KMS-11 (cell line): ENCODE measurements around the gene STX1A.

Experiments used
- H2AFZ ChIP-seq: fragments of 200-600 bp; sonication (generic); 2 replicates; pipeline ENCODE4 v1.6.1; 2016; ENCODE audit warnings: antibody characterized with exemption, mixed run types, low read depth
- H3K27ac ChIP-seq: fragments of 200-600 bp; sonication (generic); 2 replicates; pipeline ENCODE4 v1.6.1; 2016; ENCODE audit warnings: mild to moderate bottlenecking, mixed run types
- H3K27me3 ChIP-seq: fragments of 200-600 bp; sonication (generic); 2 replicates; pipeline ENCODE4 v1.6.1; 2017; ENCODE audit warnings: mild to moderate bottlenecking, low read depth, mixed run types, moderate library complexity; ENCODE audit not compliant: insufficient read depth
- H3K36me3 ChIP-seq: fragments of 200-600 bp; sonication (generic); 2 replicates; pipeline ENCODE4 v1.6.1; 2017; ENCODE audit warnings: mild to moderate bottlenecking, mixed run types; ENCODE audit not compliant: insufficient read depth
- H3K4me1 ChIP-seq: fragments of 200-600 bp; sonication (generic); 2 replicates; pipeline ENCODE4 v1.6.1; 2016; ENCODE audit warnings: mild to moderate bottlenecking, low read depth, mixed run types; ENCODE audit not compliant: poor library complexity, severe bottlenecking
- H3K4me2 ChIP-seq: fragments of 200-600 bp; sonication (generic); 2 replicates; pipeline ENCODE4 v1.7.0; 2016; ENCODE audit warnings: mild to moderate bottlenecking, mixed run types
- H3K4me3 ChIP-seq: fragments of 200-600 bp; sonication (generic); IDR thresholded peaks from 2 replicates; pipeline ENCODE4 v1.6.1; 2017; ENCODE audit warnings: low read depth, low read length, mixed read lengths; ENCODE audit not compliant: insufficient read depth
- H3K79me2 ChIP-seq: fragments of 200-600 bp; sonication (generic); 2 replicates; pipeline ENCODE4 v1.6.1; 2016; ENCODE audit warnings: low read depth, mixed run types; ENCODE audit not compliant: insufficient read depth
- H3K9ac ChIP-seq: fragments of 200-600 bp; sonication (generic); 2 replicates; pipeline ENCODE4 v1.6.1; 2016; ENCODE audit warnings: mild to moderate bottlenecking, mixed run types
- H4K20me1 ChIP-seq: fragments of 200-600 bp; sonication (generic); 2 replicates; pipeline ENCODE4 v1.6.1; 2016; ENCODE audit warnings: mild to moderate bottlenecking, mixed run types; ENCODE audit not compliant: insufficient read depth
- TF ChIP-seq, protein P1 (sequence below): fragments of 200-600 bp; sonication (generic); conservative IDR thresholded peaks from 2 replicates; pipeline ENCODE4 v1.6.1; 2017; ENCODE audit warnings: low read depth, mild to moderate bottlenecking, antibody characterized with exemption, low read length, moderate library complexity, mixed read lengths

Gene STX1A

DNA sequence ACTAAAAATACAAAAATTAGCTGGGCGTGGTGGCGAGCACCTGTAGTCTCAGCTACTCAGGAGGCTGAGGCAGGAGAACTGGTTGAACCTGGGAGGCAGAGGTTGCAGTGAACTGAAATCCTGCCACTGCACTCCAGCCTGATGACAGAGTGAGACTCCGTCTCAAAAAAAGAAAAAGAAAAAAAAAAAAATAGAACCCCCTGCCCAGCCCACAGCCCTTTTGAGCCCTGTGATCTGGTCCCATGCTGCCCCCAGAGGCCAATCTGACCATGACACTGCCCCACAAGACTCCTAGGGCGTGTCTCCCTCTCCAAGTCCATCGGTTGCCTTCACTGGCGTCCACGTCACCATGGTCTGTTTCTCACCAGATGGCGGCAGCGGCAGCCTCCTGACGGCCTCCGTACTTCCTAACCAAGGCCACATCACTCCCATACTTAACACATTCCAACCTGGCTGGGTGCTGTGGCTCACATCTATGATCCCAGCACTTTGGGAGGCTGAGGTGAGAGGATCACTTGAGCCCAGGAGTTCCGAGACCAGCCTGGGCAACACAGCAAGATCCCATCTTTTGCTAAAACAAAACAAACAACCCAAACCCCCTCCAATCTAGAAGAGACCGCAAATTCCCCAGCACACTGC, 18.0 kb downstream of the STX1A start:
- Histone ChIP-seq H2AFZ (no peak overlapping the region), H3K4me1 (no peaks in the 10 kb centered on the region), H3K4me3 (no peak overlapping the region), H3K27me3 (no peaks in the 10 kb centered on the region), H3K36me3 (peaks cover 3% of the 10 kb centered on the region; the same call in 1 of the 2 replicates), H4K20me1 (no peaks in the 10 kb centered on the region), H3K79me2 (no peaks in the 10 kb centered on the region), H3K9ac (no peak overlapping the region), H3K4me2 (no peak overlapping the region), H3K27ac (no peak overlapping the region)
- TF ChIP-seq, protein P1, sequence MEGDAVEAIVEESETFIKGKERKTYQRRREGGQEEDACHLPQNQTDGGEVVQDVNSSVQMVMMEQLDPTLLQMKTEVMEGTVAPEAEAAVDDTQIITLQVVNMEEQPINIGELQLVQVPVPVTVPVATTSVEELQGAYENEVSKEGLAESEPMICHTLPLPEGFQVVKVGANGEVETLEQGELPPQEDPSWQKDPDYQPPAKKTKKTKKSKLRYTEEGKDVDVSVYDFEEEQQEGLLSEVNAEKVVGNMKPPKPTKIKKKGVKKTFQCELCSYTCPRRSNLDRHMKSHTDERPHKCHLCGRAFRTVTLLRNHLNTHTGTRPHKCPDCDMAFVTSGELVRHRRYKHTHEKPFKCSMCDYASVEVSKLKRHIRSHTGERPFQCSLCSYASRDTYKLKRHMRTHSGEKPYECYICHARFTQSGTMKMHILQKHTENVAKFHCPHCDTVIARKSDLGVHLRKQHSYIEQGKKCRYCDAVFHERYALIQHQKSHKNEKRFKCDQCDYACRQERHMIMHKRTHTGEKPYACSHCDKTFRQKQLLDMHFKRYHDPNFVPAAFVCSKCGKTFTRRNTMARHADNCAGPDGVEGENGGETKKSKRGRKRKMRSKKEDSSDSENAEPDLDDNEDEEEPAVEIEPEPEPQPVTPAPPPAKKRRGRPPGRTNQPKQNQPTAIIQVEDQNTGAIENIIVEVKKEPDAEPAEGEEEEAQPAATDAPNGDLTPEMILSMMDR: peak; percentile 74

DNA sequence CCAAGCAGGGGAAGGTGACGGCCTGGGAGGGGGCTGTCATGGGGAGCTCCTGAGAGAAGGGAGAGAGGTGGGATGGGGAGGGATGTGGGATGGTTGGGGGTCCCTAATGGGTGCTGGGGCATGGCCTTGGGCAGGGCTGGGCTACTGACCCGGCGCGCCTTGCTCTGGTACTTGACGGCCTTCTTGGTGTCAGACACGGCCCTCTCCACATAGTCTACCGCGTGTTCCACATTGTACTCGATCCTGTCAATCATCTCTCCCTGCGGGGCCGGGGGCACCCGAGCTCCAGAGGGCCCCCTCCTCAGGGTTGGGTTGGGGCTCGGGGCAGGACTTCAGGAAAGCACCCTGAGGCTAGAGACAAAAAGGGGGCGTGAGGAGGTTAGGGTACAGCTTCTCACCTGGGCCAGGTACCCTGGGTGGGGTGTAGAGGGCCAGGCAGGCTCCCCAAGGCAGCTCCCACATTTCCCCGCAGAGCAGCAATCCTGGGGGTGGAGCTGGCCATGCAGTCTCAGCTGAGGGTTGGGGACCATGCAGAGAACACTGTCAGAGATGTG, 18.8 kb downstream of the STX1A start:
- H3K36me3 ChIP-seq: peaks cover 9% of the 10 kb centered on the region; the same call in 1 of the 2 replicates

DNA sequence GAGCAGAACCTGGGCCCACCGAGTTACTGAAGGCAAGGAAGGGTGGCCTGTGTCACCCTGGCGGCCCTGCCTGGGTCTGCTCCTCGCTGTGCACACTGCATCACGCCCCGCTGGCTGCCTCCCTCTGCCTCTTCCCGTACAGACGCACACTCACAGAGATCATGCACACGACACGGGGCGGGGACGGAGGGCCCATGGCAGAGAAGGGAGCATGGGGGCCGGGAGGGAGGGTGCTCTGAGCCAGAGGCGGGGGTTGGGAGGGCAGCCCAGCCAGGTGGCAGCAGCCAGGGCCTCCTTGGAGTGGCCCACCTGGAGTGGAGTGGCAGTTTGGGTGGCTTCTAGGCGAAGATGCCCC, 19.4 kb downstream of the STX1A start:
- TF ChIP-seq, protein P1: no peak
- no peak overlapping the region for H2AFZ ChIP-seq
- H3K27ac ChIP-seq: no peak overlapping the region
- no peaks in the 10 kb centered on the region for H4K20me1 ChIP-seq
- H3K79me2 ChIP-seq: no peaks in the 10 kb centered on the region
- no peaks in the 10 kb centered on the region for H3K4me1 ChIP-seq
- H3K36me3 ChIP-seq: peaks cover 9% of the 10 kb centered on the region; the same call in 1 of the 2 replicates
- H3K4me2 ChIP-seq: no peak overlapping the region
- H3K9ac ChIP-seq: no peak overlapping the region
- H3K4me3 ChIP-seq: no peak overlapping the region
- no peaks in the 10 kb centered on the region for H3K27me3 ChIP-seq

More for the DNA sequence above, 18.8 kb downstream of the STX1A start:
- Histone ChIP-seq H3K9ac (no peak overlapping the region), H2AFZ (no peak overlapping the region), H3K27ac (no peak overlapping the region), H3K4me1 (no peaks in the 10 kb centered on the region), H3K27me3 (no peaks in the 10 kb centered on the region), H3K4me3 (no peak overlapping the region), H3K79me2 (no peaks in the 10 kb centered on the region), H3K4me2 (no peak overlapping the region), H4K20me1 (no peaks in the 10 kb centered on the region)
- TF ChIP-seq, protein P1: no peak

DNA sequence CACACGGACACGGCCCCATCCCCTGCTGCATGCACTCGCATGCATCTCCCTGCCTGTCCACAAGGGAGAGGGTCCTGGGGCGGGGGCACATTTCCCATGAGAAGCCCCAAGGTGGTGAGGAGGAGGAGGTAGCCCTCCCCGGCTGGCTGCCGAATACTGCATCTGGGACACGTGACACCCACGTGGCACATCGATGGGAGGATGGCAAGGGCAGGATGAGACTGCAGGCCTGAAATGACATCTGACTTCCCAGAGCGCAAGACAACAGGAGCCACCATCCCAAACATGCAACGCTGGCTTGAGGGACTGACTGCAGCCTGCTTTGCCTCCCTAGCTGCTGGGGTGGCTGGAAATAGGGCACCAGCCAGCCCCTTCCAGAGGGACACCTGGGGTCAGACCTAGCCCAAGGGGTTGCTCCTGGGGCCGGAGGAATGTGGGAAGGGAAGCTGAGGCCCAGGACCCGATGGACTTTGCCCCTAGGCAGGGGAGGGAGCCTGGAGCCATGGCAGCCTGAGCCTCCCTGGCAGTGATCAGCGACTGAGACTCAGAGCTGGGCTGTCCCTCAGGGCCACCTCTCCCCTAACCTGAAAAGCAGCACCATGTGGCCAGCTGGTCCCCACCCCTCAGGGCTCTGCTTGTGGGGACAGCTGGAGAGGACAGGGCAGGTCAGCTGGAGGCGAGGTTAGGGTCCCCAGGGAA, 19.9 kb downstream of the STX1A start:
- no peaks in the 10 kb centered on the region for H3K79me2 ChIP-seq
- no peaks in the 10 kb centered on the region for H3K4me1 ChIP-seq
- no peak overlapping the region for H2AFZ ChIP-seq
- H3K27ac ChIP-seq: no peak overlapping the region
- no peak overlapping the region for H3K4me3 ChIP-seq
- H3K4me2 ChIP-seq: no peak overlapping the region
- peaks cover 9% of the 10 kb centered on the region; the same call in 1 of the 2 replicates for H3K36me3 ChIP-seq
- no peaks in the 10 kb centered on the region for H4K20me1 ChIP-seq
- H3K27me3 ChIP-seq: no peaks in the 10 kb centered on the region
- H3K9ac ChIP-seq: no peak overlapping the region
- TF ChIP-seq, protein P1: no peak
